Stimulated activated naive CD4-positive, alpha-beta T cell (primary cell): ENCODE measurements around the gene CCDC148.

Source experiments
- DNase-seq, 6 experiments: peaks; one replicate each; lab custom pipeline; 2025; lab: John Stamatoyannopoulos, UW

The CCDC148 gene

GRCh38 chr2:158124896-158125295 lies 331.7 kb downstream of the CCDC148 start:
- DNase-seq, result no peak
